Caco-2 (cell line): Measurements from ENCODE around the gene RAPGEF1. TPM values are rescaled to one million over a fixed set of nuclear protein-coding genes. Genes with fewer than 3 reads are reported as not detected.

Source experiments
- BruUV-seq: library from RNA; stranded (reverse); fragments of 400-500 nt; replicated peaks from 2 replicates; lab custom pipeline; 2021; lab: Mats Ljungman, UMichigan
- CTCF ChIA-PET: fragments of 300-600 bp; sonication (Branson Sonifier 250); formaldehyde crosslinking; loops from one replicate; lab custom pipeline; 2022; ENCODE audit warnings: antibody characterized with exemption; lab: Charles Lee
- POLR2A ChIA-PET: fragments of 300-600 bp; sonication (Branson Sonifier 250); formaldehyde crosslinking; loops from one replicate; lab custom pipeline; 2022; ENCODE audit warnings: antibody characterized with exemption; lab: Charles Lee
- DNase-seq, 2 experiments: peaks; one replicate each; pipeline versions ENCODE4 v3.0.0 to v3.0.0-alpha.2; 2020 to 2022
- H3K27me3 ChIP-seq: replicated peaks from 2 replicates; pipeline ENCODE4 v1.6.0; 2011; ENCODE audit warnings: low read length; ENCODE audit not compliant: control insufficient read depth, insufficient read depth
- H3K36me3 ChIP-seq: 2 replicates; pipeline ENCODE4 v1.5.1; 2011; ENCODE audit warnings: low read length; ENCODE audit not compliant: control insufficient read depth, insufficient read depth
- H3K4me1 ChIP-seq: fragments of 250-450 bp; sonication (Bioruptor Pico); 2 replicates; pipeline ENCODE4 v1.5.1; 2020; ENCODE audit warnings: mild to moderate bottlenecking
- H3K4me3 ChIP-seq: 2 replicates; pipeline ENCODE4 v1.5.1; 2011; ENCODE audit warnings: low read depth, mild to moderate bottlenecking, control low read depth, low read length
- H3K9me3 ChIP-seq: fragments of 250-450 bp; sonication (Bioruptor Pico); 2 replicates; pipeline ENCODE4 v1.5.1; 2020; ENCODE audit warnings: mild to moderate bottlenecking, moderate library complexity
- H3K27ac Mint-ChIP-seq: one replicate; pipeline ENCODE4 v1.8.0; 2022; ENCODE audit warnings: mixed read lengths; ENCODE audit not compliant: unreplicated experiment
- H3K27me3 Mint-ChIP-seq: one replicate; pipeline ENCODE4 v1.8.0; 2022; ENCODE audit warnings: mixed read lengths; ENCODE audit not compliant: insufficient read depth, unreplicated experiment
- H3K36me3 Mint-ChIP-seq: one replicate; pipeline ENCODE4 v1.8.0; 2022; ENCODE audit warnings: mild to moderate bottlenecking, mixed read lengths; ENCODE audit not compliant: insufficient read depth, unreplicated experiment
- H3K4me1 Mint-ChIP-seq: one replicate; pipeline ENCODE4 v1.8.0; 2022; ENCODE audit warnings: low read depth, mixed read lengths; ENCODE audit not compliant: unreplicated experiment
- H3K4me3 Mint-ChIP-seq: one replicate; pipeline ENCODE4 v1.8.0; 2022; ENCODE audit warnings: mild to moderate bottlenecking, moderate library complexity, mixed read lengths; ENCODE audit not compliant: unreplicated experiment
- H3K9me3 Mint-ChIP-seq: one replicate; pipeline ENCODE4 v1.8.0; 2022; ENCODE audit warnings: mixed read lengths; ENCODE audit not compliant: unreplicated experiment
- CTCF ChIP-seq, 2 experiments: fragments of 200-600 bp in 1 of 2; IDR thresholded peaks; 1 replicate in 1 of 2; 2 replicates in 1 of 2; pipeline versions ENCODE4 v1.5.1 to v1.8.0; 2011 to 2022; ENCODE audit warnings: antibody characterized with exemption in 1 of 2, control low read depth in 1 of 2, inconsistent platforms in 1 of 2, low read depth in 1 of 2, low read length in 1 of 2, mild to moderate bottlenecking in 1 of 2, moderate library complexity in 1 of 2; ENCODE audit not compliant: insufficient read depth in 1 of 2, severe bottlenecking in 1 of 2, unreplicated experiment in 1 of 2
- intact Hi-C: fragments of 100-400 bp; cut with micrococcal nuclease; formaldehyde crosslinking; loops from one replicate; pipeline ENCODE4 v1.10.0; 2022; ENCODE audit not compliant: unreplicated experiment
- total RNA-seq: library from RNA; stranded (reverse); gene quantifications from 2 replicates; pipeline ENCODE4 v1.2.3, GENCODE V29; 2022

Gene RAPGEF1
- total RNA-seq, 1 experiment from 2014 or later: 75.4 TPM

GRCh38 chr9:131676431-131676972, 63.4 kb downstream of the RAPGEF1 start:
- no peak for TF ChIP-seq CTCF (IDR thresholded peaks at IDR 0.05; ENCODE audit: insufficient read depth in 1 of 2, low read depth in 1 of 2, low read length in 1 of 2, severe bottlenecking in 1 of 2, unreplicated experiment in 1 of 2)
- Histone ChIP-seq H3K27me3 (no peaks in the 10 kb centered on the region), H3K9me3 (no peaks in the 10 kb centered on the region), H3K4me3 (no peak overlapping the region), H3K36me3 (no peaks in the 10 kb centered on the region), H3K4me1 (peaks cover 21% of the 10 kb centered on the region)
- H3K27ac Mint-ChIP-seq: no peak overlapping the region
- DNase-seq: no peak
- no TSS peak for BruUV-seq
- no peaks in the 10 kb centered on the region for H3K36me3 Mint-ChIP-seq
- H3K4me1 Mint-ChIP-seq: peaks cover 24% of the 10 kb centered on the region
- H3K4me3 Mint-ChIP-seq: no peak overlapping the region
- CTCF ChIA-PET: no interaction called here
- POLR2A ChIA-PET: no interaction called here
- intact Hi-C loops: no loop called here
- no peaks in the 10 kb centered on the region for H3K9me3 Mint-ChIP-seq
- no peaks in the 10 kb centered on the region for H3K27me3 Mint-ChIP-seq

- no peak overlapping the region for H3K27ac Mint-ChIP-seq
Observed at GRCh38 chr9:131675437-131676022, 64.3 kb downstream of the RAPGEF1 start.

More at GRCh38 chr9:131675437-131676022, 64.3 kb downstream of the RAPGEF1 start:
- Histone ChIP-seq H3K27me3 (no peaks in the 10 kb centered on the region), H3K4me3 (no peak overlapping the region), H3K4me1 (peaks cover 21% of the 10 kb centered on the region), H3K36me3 (no peaks in the 10 kb centered on the region), H3K9me3 (no peaks in the 10 kb centered on the region)
- intact Hi-C loops: no loop called here
- ChIA-PET POLR2A (no interaction called here), CTCF (interaction anchor here (0.6 kb wide), 1 partner anchor 90 kb away, joined by 6 read pairs; no protein-coding TSS in a partner anchor)
- H3K4me3 Mint-ChIP-seq: no peak overlapping the region
- H3K27me3 Mint-ChIP-seq: no peaks in the 10 kb centered on the region
- H3K9me3 Mint-ChIP-seq: no peaks in the 10 kb centered on the region
- no peak for TF ChIP-seq CTCF (IDR thresholded peaks at IDR 0.05; ENCODE audit: insufficient read depth in 1 of 2, low read depth in 1 of 2, low read length in 1 of 2, severe bottlenecking in 1 of 2, unreplicated experiment in 1 of 2)
- H3K4me1 Mint-ChIP-seq: peaks cover 24% of the 10 kb centered on the region
- no peak for DNase-seq
- no TSS peak for BruUV-seq
- H3K36me3 Mint-ChIP-seq: no peaks in the 10 kb centered on the region
